GM12874 (cell line): ENCODE data around the gene RTP5.

Experiments used
- TF ChIP-seq, protein P1 (sequence below): IDR thresholded peaks from 2 replicates; pipeline ENCODE4 v1.5.1; 2011; ENCODE audit warnings: low read depth, mild to moderate bottlenecking, control low read depth, low read length, moderate library complexity; ENCODE audit not compliant: insufficient read depth

Gene RTP5

DNA sequence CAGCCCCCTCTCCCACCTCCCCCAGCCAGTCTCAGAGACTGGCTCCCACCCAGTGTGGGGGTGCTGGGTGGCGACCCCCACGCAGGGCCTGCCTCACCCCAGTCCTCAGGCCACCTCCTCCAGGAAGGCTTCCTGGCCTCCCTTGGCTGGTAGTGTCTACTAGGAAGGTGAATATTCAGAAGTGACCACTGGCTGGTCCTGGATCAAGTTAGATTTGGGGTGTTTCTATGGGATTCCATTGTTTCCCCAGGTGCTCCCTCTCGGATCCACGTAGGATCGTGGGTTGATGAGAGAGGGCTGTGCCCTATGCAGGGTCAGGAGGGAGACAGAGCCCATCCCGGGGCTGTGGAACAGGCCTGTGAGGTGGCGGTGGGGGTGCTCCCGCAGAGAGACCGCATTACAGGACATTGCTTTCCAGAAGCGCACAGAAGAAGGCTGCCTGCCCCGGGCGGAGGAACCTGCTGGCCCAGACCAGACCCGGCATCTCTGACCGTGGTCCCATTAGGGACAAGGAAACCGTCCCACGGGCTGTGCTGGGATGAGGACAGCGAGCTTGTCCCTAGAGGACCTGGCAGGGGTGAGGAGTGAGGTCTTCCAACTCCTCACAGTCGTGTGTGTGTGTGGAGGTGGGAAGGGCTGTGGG lies 14.2 kb upstream of the RTP5 start:
- TF ChIP-seq, protein P1, sequence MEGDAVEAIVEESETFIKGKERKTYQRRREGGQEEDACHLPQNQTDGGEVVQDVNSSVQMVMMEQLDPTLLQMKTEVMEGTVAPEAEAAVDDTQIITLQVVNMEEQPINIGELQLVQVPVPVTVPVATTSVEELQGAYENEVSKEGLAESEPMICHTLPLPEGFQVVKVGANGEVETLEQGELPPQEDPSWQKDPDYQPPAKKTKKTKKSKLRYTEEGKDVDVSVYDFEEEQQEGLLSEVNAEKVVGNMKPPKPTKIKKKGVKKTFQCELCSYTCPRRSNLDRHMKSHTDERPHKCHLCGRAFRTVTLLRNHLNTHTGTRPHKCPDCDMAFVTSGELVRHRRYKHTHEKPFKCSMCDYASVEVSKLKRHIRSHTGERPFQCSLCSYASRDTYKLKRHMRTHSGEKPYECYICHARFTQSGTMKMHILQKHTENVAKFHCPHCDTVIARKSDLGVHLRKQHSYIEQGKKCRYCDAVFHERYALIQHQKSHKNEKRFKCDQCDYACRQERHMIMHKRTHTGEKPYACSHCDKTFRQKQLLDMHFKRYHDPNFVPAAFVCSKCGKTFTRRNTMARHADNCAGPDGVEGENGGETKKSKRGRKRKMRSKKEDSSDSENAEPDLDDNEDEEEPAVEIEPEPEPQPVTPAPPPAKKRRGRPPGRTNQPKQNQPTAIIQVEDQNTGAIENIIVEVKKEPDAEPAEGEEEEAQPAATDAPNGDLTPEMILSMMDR = no peak

DNA sequence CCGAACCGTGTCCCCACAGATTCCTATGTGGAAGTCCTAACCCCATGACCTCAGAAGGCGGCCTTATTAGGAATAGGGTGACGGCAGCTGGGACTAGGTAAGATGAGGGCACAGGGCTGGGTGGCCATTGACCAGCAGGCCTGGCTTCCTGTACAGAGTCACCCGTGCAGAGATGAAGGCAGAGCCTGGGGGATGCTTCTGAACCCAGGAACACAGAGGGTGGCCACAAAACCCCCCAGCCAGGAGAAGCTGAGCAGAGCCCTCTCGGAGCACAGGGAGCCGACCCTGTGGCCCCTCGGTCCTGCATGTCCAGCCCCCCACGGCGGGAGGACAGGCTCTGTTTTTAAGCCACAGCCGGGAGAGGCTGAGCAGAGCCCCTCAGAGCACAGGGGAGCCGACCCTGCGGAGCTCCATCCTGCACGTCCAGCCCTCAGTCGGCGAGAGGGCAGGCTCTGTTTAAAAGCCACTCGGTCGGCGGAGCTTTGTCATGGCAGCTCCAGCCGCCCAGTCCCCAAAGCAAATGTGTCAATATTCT lies 13.6 kb upstream of the RTP5 start:
- TF ChIP-seq, protein P1 = no peak

DNA sequence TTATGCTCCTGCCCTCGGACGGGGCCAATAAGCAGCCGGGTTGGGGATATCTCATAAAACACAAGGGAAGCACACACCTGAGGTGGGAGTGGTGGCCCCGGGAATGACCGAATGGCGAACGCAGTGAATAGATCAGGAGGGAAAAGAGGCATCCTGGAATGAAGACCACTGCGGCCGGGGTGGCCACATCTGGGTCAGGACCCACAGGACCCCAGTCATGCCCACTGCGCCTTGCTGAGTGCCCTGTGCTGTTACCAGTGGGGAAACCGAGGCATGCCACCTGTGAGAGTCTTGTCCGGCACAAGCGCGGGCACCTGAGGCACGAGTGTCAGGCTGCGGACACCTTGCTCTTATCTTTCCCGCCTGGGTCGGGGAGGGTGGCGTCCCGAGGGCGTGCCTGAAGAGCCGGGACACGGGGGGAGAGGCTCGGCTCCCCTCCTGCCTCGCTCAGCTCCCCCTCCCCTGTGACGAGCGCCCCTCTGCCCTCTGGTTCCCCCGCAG lies 12.4 kb upstream of the RTP5 start:
- TF ChIP-seq, protein P1 = no peak

DNA sequence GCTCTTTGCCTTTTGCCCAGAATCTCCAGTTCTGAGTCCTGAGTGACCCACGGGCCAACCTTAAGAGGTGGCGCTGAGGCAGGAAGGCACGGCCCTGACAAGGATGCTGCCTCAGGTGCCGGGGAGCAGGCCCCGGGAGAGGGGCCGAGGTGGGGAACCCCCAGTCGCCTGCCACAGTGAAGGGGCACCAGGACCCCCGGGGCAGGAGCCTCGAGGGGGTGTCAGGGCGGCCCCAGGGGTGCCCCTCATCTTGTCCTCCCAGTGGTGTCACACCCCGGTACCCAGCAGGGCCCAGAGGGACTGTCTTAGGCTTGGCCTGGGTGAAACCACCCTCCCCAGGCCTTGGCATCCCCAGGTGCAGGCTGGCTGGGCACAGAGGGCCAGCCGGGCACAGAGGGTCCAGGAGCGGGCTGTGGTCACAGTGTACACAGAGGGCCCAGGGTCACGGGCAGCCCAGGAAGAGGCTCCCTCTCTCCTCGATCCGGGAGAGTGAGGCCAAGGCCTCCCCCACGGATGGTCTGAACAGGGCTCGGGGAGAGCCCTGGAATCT lies 11.9 kb upstream of the RTP5 start:
- TF ChIP-seq, protein P1 = no peak

DNA sequence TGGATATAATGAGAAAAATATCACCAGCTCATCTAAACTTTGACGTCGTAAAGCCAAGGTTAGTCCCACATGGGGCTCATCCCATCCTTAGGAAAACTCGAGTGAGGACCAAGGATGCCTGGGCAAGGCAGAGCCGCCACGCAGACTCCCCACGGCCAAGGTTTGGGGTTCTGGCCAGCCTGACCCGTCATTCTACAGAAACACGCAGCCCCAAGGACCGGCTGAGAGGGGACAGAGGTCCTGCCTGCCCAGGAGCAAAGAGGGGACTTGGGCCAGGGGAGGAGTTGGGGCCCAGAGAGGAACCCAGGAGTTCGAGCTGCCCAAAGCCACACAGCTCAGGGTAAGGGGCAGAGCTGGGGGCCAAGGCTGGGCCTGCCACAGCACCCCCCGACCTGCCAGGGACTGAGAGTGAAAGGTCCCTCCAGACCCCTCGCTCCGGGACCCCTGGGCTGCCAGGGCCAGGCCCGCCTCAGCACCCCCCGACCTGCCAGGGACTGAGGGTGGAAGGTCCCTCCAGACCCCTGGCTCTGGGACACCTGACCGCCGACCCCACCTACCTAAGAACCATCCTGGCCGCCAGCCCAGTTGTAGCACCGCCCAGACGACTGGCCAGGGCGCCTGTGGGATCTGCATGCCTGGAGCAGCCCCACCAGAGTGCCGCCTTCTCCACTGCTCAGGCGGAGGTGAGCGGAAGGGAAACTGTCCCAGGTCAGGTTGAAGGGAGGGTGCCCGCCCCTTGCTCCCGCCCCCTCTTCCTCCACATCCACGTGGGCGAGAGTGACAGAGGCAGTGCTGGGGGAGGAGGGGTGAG lies 11.1 kb upstream of the RTP5 start, which contains the start of gene PDCD1:
Gene PDCD1 (minus strand): TSS at position 689 of the 811 bp plus-strand sequence. CDS start 56 bp downstream, at position 633.
- TF ChIP-seq, protein P1 = no peak

DNA sequence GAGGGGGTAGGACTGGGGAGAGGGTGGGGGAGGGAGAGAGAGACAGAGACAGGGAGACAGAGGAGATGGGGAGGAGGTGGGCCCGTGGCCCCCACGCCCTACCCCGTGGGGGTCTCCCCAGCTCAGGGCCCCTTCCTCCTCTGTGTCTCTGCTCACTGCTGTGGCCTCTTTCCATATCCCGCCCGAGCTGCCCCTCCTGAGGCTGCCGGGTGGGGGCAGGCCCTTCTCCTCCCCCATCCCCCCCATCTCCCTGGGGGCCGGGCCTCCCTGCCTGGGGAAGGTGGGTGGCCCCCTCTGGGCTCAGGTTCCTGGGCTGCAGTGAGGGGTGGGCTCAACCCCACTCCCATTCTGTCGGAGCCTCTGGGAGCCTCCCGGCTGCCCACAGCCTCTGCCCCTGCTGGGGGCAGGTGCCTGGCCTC lies 10.5 kb upstream of the RTP5 start:
- TF ChIP-seq, protein P1 = no peak
